Measurements from ENCODE around the gene RITA1. TPM values are rescaled to one million over a fixed set of nuclear protein-coding genes. Genes with fewer than 3 reads are reported as not detected.
"Not testable (repeated sequence)": the region's sequence is repeated elsewhere in the genome, so short reads cannot be mapped to it uniquely, and the experiment has no call there.

The RITA1 gene
- total RNA-seq, 1 experiment from 2014 or later, result 71.6 TPM

DNA sequence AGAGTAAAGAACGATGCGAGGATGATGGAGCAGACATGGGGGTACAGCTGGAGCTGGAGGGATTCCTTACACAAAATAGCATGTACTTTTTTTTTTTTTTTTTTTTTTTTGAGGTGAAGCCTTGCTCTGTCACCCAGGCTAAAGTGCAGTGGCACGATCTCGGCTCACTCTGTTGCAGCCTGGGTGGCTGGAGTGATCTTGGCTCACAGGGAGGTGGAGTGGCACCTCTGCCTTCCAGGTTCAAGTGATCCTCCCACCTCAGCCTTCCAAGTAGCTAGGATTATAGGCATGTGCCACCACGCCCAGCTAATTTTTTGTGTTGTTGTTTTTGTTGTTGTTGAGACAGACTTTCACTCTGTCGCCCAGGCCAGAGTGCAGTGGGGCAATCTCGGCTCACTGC lies 44.8 kb upstream of the RITA1 start:
- DNase-seq (no peak), ATAC-seq (no peak)
- Histone ChIP-seq H3F3A (ENCODE audit: low read length, unreplicated experiment) (no peaks in the 10 kb centered on the region), H3K9ac (ENCODE audit: low read length) (no peak overlapping the region), H3K4me3 (ENCODE audit: low read length) (no peak overlapping the region), H3K27me3 (ENCODE audit: low read length) (no peaks in the 10 kb centered on the region), H4K20me1 (ENCODE audit: low read length) (no peaks in the 10 kb centered on the region), H3K4me2 (ENCODE audit: low read length) (no peak overlapping the region), H3K36me3 (ENCODE audit: low read depth, low read length) (no peaks in the 10 kb centered on the region), H3K79me2 (ENCODE audit: low read length) (no peaks in the 10 kb centered on the region), H3K9me3 (ENCODE audit: low read length) (no peaks in the 10 kb centered on the region), H3K27ac (ENCODE audit: low read length) (no peak overlapping the region), H2AFZ (ENCODE audit: low read length) (no peak overlapping the region), H3K9me2 (replicated peaks; ENCODE audit: low read length) (no peaks in the 10 kb centered on the region), H3K4me1 (ENCODE audit: insufficient read depth, low read length) (no peaks in the 10 kb centered on the region)
- POLR2A ChIA-PET (ENCODE audit: unreplicated experiment), result no interaction called here
- CTCF ChIA-PET, result no interaction called here
- intact Hi-C loops (cut with micrococcal nuclease), result no loop called here
- BruUV-seq (replicated peaks), result no TSS peak
- TF ChIP-seq EZH2phosphoT487 (IDR thresholded peaks at IDR 0.05; ENCODE audit: borderline replicate concordance, low read length) (no peak), EZH2 (IDR thresholded peaks at IDR 0.05; ENCODE audit: low read length, unreplicated experiment) (no peak)
- TF ChIP-seq, protein P1, sequence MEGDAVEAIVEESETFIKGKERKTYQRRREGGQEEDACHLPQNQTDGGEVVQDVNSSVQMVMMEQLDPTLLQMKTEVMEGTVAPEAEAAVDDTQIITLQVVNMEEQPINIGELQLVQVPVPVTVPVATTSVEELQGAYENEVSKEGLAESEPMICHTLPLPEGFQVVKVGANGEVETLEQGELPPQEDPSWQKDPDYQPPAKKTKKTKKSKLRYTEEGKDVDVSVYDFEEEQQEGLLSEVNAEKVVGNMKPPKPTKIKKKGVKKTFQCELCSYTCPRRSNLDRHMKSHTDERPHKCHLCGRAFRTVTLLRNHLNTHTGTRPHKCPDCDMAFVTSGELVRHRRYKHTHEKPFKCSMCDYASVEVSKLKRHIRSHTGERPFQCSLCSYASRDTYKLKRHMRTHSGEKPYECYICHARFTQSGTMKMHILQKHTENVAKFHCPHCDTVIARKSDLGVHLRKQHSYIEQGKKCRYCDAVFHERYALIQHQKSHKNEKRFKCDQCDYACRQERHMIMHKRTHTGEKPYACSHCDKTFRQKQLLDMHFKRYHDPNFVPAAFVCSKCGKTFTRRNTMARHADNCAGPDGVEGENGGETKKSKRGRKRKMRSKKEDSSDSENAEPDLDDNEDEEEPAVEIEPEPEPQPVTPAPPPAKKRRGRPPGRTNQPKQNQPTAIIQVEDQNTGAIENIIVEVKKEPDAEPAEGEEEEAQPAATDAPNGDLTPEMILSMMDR (conservative IDR thresholded peaks at IDR 0.05; ENCODE audit: low read depth, low read length), result no peak

DNA sequence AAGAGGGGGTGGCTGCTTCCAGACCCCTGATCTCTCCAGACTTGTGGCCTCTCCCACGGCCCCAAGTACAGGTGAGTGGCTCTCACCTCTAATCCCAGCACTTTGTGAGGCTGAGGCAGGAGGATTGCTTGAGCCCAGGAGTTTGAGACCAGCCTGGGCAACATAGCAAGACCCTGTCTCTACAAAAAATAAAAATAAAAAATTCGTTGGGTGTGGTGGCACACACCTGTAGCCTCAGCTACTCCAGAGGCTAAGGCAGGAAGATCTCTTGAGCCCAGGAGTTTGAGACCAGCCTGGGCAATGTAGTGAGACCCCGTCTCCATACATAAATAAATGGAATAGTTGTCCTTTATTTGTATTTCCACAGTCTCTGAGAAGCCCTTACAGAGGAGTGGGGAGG lies 43.8 kb upstream of the RITA1 start:
- H3K9ac ChIP-seq (ENCODE audit: low read length); DNase-seq; H3K4me3 ChIP-seq (ENCODE audit: low read length); H3K4me1 ChIP-seq (ENCODE audit: insufficient read depth, low read length); H3K79me2 ChIP-seq (ENCODE audit: low read length); H3F3A ChIP-seq (ENCODE audit: low read length, unreplicated experiment); H3K27me3 ChIP-seq (ENCODE audit: low read length); H3K4me2 ChIP-seq (ENCODE audit: low read length); intact Hi-C loops (cut with micrococcal nuclease); H3K27ac ChIP-seq (ENCODE audit: low read length); H3K9me3 ChIP-seq (ENCODE audit: low read length); BruUV-seq (replicated peaks); H2AFZ ChIP-seq (ENCODE audit: low read length); H4K20me1 ChIP-seq (ENCODE audit: low read length); POLR2A ChIA-PET (ENCODE audit: unreplicated experiment); ATAC-seq; H3K9me2 ChIP-seq (replicated peaks; ENCODE audit: low read length); CTCF ChIA-PET; H3K36me3 ChIP-seq (ENCODE audit: low read depth, low read length): not testable (repeated sequence)

DNA sequence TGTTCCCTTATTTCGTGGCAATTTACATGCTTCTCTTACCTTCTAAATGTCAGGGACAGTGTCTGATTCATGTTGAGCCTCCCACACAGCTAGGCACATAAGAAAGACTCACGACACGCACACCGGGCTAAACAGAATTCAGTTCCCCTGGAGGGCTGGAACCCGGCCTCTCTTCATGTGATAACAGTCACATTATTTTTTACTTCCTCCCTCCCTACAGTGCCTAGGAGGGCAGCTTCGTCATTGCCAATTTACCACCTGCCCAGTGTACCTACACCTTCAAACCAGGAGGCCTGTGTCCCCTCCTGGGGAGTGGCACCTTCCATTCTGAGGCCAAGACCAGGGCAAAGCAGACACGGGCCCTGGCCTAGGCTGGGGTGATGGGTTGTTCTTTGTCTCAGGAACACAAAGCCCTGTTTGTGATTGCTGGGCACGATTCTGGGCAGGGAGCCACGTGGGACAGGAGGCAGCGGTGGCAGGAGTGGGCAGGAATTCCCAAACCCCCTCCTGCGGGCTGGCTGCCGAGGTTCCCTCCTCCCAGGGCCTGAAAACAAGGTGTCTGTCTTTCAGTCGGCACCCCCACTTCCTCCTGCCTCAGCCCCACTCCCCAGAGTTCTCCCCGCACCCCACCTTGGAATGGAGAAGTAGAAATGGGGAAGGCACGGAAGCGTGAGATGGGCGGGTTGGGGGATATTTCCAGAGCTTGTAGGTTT lies 43.2 kb upstream of the RITA1 start:
- Histone ChIP-seq H3K36me3 (ENCODE audit: low read depth, low read length) (no peaks in the 10 kb centered on the region), H2AFZ (ENCODE audit: low read length) (peak overlapping the region; percentile 64; the same call in 1 of the 2 replicates), H3K4me2 (ENCODE audit: low read length) (no peak overlapping the region), H4K20me1 (ENCODE audit: low read length) (no peaks in the 10 kb centered on the region), H3F3A (ENCODE audit: low read length, unreplicated experiment) (no peaks in the 10 kb centered on the region), H3K27ac (ENCODE audit: low read length) (no peak overlapping the region), H3K27me3 (ENCODE audit: low read length) (no peaks in the 10 kb centered on the region), H3K9me3 (ENCODE audit: low read length) (no peaks in the 10 kb centered on the region), H3K4me3 (ENCODE audit: low read length) (no peak overlapping the region), H3K4me1 (ENCODE audit: insufficient read depth, low read length) (no peaks in the 10 kb centered on the region), H3K9me2 (replicated peaks; ENCODE audit: low read length) (no peaks in the 10 kb centered on the region), H3K79me2 (ENCODE audit: low read length) (no peaks in the 10 kb centered on the region), H3K9ac (ENCODE audit: low read length) (no peak overlapping the region)
- ATAC-seq (peak; percentile 53; the same call in 1 of the 2 replicates), DNase-seq (no peak)
- no peak for TF ChIP-seq EZH2 (IDR thresholded peaks at IDR 0.05; ENCODE audit: low read length, unreplicated experiment)
- TF ChIP-seq EZH2phosphoT487 (IDR thresholded peaks at IDR 0.05; ENCODE audit: borderline replicate concordance, low read length), result no peak
- TF ChIP-seq, protein P1 (conservative IDR thresholded peaks at IDR 0.05; ENCODE audit: low read depth, low read length), result no peak
- ChIA-PET POLR2A (ENCODE audit: unreplicated experiment) (interaction anchor here (0.5 kb wide), 1 partner anchor 21 kb away, joined by 3 read pairs; no protein-coding TSS in a partner anchor), CTCF (no interaction called here)
- intact Hi-C loops (cut with micrococcal nuclease), result no loop called here
- no TSS peak for BruUV-seq (replicated peaks)

All from PC-3 (cell line).